HTR-8/SVneo (cell line): ENCODE data around the gene TBPL2.
A peak's percentile ranks its signal among the peaks of the same experiment; 100 is the strongest.
"Not testable (repeated sequence)": the region's sequence is repeated elsewhere in the genome, so short reads cannot be mapped to it uniquely, and the experiment has no call there.

ENCODE experiments used
- DNase-seq: peaks from one replicate; pipeline ENCODE4 v3.0.0; 2011; ENCODE audit warnings: low spot score, mixed read lengths; ENCODE audit not compliant: insufficient read length
- FAIRE-seq: peaks from 2 replicates; lab custom pipeline; 2011; peaks lifted over from hg19 to GRCh38; lab: Jason Lieb, UNC

The TBPL2 gene

DNA sequence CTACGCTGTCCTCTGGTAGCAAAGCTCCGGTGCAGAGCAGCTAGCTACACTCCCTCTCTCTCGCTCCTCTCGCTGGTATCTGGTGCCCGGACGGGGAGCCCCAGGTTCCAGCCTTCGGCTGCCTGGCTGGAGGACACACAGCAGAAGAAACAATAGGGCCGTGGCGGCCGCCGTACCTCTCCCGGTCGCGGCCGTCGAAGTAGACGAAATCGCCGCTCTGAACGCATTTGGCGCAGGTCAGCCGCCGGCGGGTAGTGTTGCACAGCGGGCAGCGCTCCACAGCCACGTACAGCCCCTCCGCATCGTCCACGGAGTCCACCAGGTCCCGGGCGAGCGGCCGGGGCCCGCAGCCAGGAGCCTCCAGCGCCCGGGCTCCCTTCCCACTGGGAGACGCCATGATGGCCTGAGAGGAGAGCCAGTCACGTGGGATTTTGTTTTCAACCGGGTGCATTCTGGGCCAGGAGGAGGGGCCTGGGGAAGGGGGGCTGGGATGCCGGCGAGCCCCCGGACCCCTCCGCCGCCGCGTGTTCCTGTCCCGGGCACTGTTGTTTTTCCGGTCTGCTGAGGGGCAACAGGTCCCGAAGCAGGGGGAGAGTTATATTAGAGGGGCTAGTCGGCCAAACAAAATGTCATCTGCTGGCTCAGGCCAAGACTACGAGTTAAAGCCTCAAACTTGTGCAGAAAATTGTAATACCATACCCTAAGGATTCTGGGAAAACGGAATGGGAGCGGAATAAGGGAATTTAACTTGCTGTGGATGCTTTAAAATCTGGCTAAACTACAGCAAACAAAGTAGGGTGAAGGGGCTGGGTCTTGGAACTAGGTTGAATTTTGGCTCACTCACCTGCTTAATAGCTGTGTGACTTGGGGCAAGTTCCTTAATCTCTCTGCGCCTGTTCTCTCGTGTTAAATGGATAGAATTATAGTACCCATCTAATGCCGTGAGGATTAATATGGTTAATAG lies 28.7 kb downstream of the TBPL2 start, which contains the start of gene ATG14:
Gene ATG14, minus strand, starts transcription at position 405 of the 964 bp plus-strand sequence. Its CDS starts 8 bp downstream, at position 397.
- FAIRE-seq, result peak; percentile 86
- DNase-seq, result peak; percentile 95

DNA sequence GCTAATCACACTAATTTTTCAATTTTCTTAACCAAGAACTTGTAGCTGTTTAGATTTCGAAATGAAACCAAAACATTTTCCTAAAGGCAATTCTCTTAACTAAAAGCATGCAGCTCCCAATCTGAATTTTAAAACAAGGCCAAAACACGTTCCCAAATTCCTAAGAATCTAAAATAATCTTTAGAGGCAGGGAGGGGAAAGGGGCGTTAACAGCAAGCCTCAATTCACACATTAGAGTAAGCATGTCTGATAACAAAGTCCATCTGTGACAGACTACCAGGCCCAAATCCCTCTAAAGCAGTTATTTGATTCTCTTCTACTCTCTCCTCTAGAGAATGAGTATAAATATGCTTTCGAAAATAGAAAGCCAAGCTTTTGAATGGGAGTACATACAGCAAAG lies 29.5 kb downstream of the TBPL2 start:
- peak; percentile 54 for FAIRE-seq
- no peak for DNase-seq

DNA sequence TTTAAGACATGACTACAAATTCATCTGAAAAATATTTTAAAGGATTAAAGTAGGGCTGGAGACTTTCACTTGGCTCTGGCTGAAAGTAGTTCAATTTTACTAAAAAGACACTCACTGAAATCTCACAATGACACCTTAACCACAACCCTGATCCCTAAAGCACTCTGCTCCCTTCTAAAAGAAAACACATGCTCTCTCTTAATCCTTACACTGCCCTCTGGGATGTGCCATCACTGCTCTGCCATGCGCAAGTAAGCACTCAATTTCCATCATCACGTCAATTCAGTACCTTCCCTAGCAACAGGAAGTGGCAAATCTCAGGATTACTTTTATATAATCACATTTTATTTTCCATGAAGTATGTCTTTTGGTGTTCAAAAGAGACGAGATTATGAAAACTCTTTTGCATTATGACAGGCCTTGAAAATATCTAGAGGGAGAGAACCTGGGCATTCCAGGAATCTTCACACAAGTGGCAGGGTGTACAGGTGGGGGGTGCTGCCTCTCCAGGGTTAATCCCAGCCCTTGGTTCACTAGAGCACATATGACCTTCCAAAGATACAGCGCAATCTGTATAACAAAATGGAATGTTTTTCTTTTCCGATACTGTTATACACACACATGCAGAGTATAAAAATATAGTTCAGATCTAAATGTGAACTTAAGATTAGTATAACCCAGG lies 36.1 kb downstream of the TBPL2 start:
- no peak for DNase-seq
- FAIRE-seq, result peak; percentile 84

DNA sequence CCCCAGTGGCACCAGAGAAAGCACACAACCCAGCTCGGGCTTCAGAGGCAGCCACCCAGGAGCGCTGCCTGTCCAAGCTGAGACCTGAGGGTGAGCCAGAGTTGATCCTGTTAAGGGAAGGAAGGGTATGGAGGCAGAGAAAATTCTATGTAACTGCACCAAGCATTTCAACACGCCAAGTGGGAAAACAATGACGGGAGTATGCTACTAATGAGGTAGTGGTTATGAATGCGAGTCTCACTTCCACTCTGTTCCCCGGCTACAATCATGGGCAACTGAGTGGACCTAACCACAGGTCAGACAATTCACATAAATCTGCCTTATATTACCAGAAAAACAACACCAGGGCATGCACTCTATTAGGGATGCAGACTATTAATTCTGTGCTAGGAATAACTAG lies 38.7 kb downstream of the TBPL2 start:
- FAIRE-seq, result peak; percentile 85
- DNase-seq, result no peak

DNA sequence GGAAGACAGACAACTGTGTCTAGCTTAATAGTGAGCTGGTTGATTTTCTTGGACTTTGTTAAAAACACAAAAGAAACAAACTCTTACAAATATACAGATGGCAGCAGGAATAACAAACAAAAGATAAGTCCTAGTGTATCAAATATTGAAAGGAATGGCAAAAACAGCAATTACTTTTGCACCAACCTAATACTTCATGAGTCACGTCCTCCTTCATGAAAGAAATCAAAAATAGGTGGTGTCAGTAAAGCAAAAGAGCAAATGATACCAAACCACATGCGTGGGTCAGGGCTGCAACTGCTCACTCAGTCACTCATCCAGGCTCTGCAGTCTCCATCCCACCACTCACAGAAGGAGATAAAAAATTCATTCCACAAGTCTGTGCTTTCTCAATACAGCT lies 40.6 kb downstream of the TBPL2 start:
- FAIRE-seq, result no peak
- DNase-seq, result no peak

DNA sequence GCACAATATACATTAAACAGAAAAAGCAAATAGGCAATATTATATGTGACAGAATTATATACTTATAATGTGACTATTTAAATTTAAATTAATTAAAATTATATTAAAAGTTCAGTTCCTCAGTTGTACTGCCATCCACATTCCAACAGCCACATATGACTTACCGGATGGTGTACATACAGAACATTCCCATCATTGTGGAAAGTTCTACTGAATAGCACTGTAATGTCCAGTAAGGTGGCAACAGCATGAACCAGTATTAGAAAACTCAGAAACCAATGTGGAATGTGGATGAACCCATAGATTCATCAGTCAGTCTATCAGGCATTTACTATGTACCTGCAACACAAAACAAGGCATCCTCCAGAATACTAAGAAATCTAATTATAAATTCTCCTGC lies 41.2 kb downstream of the TBPL2 start:
- FAIRE-seq (no peak), DNase-seq (no peak)

DNA sequence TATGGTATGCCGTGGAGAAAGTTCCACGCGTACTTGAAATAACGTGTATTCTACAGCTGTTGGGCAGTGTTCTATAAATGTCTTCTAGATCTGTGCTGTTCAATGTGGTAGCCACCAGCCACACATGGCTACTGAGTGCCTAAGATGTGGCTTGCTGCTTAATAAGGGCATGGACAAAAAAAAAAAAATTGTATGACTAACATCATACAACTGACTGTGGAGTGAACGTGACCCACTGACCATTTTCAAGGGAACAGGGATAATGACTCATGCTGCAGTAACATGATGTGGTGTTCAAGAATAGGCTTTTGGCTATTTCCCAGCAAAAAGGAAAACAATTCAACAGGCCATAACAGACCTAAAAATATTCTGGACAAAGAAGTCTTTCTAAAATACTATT lies 41.7 kb downstream of the TBPL2 start:
- peak; percentile 95 for DNase-seq
- peak; percentile 100 for FAIRE-seq

DNA sequence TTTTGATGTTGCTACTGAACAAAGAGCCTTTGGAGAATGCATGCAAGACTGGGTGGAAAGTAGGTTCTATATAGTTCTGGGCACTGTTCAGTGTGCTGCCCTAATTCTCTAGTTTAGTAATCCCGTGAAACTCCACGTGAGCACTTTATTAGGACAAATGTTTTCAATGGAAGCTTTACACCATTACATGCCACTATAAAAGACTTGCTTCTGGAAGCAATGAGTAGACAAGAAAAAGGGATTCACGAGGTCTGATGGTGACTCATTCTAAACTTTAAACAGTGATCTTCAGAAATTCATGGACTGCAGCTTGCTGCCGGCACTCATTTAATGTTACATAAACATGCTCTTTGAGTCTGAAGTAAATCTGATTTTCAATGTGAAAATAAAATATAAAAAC lies 51.1 kb downstream of the TBPL2 start:
- FAIRE-seq (peak; percentile 94), DNase-seq (no peak)

DNA sequence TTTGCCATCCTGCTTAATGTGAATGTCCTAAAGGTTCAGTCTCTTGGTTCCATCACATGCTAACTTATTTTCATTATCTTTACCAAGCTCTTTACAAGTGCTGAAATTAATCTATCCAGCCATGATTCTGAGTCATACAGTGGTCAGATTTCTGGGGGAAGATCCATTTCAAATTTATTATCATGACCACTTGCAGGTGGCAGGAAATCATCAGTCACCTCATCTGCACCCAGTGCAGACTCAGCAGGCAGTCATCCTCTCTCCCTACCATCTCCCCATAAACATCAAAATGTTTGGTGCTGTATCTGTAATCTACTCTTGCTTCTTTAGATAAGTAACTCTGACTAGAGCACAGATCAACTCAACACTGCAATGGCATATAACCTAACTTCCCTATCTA lies 52.3 kb downstream of the TBPL2 start:
- DNase-seq (peak; percentile 85), FAIRE-seq (peak; percentile 95)

DNA sequence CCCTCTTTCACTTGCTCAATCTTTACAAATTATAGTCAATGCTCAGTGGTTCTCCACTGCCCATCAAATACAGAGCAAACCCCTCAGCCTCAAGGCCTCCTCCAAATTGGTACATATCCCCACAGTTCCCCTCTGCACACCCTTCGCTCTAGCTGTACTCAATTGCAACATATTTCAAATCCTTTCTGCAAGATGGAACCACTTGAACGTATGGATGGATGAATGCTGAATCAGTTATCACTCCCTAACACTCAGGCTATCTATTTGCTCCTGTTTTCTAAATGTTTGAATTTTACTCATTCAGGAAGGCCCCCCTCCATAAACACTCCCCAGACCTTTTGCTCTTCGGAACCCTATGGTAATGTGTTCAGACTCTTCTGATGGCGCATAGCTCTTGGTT lies 53.3 kb downstream of the TBPL2 start:
- FAIRE-seq (peak; percentile 86), DNase-seq (no peak)

DNA sequence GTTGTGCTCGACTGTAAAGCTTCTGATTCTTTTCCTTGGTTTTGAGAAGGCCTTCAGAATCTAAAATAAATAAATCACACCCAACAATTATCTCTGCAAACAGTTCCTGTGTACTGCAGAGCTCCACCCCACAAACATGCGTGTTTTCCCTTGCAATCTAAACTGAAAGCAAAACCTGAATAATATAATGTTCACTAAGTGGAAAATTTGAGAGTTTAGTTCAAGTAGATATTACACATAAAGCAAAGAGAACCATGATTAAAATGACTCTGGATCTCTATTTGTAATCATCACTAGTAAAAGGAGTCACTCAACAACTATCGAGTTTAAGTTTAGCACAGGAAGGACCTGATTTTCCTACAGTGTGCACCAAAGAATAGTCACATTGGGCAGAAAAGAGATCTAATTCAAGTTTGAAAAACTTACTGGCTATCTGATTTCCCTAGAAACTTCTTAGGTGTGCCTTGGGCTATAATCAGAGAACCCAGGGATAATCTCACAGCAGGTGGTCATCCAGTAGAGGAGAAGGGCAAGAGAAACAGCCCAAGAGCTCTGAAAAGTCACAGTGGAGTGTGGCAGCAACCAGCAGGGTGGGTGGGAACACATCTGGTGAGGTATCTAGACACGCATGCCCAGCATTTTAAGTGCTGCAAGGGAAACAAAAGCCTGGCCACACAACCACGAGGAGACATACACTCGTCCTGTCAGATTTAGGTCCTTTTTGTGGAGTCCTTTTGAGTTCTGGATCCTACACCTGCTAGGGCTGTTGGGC lies 54.2 kb downstream of the TBPL2 start:
- FAIRE-seq, result peak; percentile 44
- DNase-seq, result no peak

DNA sequence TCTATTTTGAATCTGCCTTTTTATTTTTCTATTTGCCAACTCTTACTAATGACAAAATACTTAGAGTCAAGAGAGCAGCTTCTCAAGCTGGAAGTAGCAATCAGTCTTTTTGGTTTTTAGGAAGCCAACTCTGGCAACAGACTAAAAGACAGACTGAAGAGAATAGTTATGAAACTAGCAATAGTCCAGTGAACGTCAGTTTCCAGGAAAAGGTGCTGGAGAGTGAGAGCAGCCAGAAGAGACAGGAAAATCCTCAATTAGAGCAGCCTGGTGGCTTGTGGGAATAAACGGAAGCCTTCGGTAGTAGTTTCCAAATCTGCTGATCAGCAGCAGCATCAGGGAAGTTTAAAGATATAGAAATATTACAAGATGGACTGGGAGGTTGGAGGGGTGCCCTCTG lies 55.9 kb downstream of the TBPL2 start:
- no peak for DNase-seq
- FAIRE-seq, result peak; percentile 13

DNA sequence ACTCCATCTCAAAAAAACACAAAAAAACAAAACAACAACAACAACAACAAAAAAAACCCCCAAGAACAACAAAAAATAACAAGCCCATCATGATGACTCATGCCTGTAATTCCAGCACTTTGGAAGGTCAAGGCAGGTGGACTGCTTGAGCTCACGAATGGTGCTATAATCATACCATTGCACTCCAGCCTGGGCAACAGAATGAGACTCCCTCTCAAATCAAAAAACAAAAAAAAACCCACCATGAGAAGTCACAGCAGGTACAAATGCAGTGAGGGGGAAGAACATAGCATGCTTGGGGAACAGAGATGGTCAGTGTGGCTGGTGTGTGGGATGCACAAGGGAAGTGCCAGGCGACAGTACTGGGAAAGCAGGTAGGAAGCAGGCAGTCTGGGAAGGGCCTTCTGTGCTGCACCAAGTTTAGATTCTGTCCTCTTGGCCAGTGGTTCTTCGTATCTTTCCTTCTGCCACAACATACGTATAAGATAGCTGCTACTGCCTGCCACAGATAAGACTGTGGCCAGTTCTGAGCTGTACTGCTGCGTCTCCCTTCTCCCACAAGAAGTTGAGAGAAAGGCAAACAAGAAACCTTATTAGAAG lies 56.8 kb downstream of the TBPL2 start:
- FAIRE-seq, result peak; percentile 97
- no peak for DNase-seq

DNA sequence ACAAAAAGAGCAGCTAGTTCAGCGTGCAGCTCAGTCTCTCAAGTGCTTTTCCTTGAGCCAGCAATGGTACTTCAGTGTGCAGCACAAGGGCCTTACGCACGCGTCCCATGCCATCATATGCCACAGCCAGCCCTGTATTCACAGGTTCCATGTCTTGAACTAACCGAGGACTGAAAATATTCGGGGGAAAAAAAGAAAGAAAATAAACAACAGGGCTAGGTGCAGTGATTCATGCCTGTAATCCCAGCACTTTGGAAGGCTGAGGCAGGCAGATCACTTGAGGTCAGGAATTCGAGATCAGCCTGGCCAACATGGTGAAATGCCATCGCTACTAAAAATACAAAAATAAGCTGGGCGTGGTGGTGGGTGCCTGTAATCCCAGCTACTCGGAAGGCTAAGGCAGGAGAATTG lies 57.4 kb downstream of the TBPL2 start:
- FAIRE-seq, DNase-seq: not testable (repeated sequence)

DNA sequence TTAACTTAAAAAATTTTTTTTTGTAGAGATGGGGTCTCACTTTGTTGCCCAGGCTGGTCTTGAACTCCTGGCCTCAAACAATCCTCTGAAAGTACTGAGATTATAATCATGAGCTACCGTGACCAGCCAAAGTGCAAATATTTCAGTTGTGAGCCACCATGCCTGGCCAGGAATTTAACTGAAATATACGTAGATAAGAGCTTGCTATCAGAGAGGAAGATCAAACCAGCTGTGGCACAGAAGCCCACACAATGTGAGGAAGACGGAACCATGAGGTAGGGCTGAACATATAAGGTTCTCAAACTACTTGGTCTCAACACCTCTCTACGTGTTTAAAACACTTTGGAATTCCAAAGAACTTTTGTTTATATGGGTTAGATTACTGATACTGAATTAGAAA lies 57.9 kb downstream of the TBPL2 start:
- DNase-seq (no peak), FAIRE-seq (peak; percentile 89)

DNA sequence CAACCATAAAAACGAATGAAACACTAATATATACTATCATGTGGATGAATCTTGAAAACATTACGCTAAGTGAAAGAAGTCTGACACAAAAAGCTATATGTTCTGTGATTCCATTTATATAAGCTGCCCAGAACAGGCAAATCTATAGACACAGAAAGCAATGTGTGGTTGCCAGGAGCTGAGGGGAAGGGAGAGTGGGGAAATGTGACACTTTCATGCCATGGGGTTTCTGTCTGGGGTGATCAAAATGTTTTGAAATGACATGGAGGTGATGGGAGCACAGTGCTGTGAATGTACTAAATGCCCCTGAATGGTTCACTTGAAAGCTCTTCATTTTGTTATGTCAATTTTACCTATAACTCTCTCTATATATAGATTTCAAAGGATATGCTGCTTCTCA lies 58.9 kb downstream of the TBPL2 start:
- FAIRE-seq, result no peak
- no peak for DNase-seq

DNA sequence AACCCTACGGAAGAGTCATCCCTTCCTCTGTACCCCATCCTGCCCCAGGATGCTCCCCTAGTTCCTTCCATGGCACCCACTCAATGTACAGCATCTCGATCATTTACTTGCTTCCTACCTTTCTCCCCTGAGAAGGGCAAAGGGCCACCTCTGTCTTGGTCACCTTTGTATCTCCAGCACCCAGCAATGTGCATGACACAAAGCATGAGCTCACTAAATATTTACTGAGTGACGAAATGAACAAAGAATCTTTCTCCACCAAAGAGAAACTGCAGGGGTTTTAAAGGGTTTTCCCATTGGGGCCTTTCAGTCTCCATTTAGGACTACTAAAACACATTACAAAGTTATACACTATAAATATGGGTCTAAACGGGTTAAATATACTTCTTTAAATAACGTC lies 59.4 kb downstream of the TBPL2 start:
- DNase-seq, result no peak
- peak; percentile 76 for FAIRE-seq

DNA sequence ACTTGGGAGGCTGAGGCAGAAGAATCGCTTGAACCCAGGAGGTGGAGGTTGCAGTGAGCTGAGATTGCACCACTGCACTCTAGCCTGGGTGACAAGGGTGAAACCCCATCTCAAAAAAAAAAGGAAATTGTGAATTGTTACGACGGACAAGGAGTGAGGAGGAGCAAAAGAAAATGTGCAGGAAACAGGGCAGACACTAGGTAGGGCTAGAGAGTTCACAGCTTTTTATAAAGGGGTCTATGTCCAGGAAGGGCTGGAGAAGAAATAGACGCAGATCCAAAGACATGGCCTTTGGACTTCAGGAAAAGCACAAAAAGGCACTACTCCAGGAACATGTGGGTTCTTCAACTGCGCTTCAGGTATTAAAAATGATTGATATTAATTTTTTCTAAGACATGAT lies 63.2 kb downstream of the TBPL2 start:
- FAIRE-seq, result no peak
- DNase-seq, result no peak

DNA sequence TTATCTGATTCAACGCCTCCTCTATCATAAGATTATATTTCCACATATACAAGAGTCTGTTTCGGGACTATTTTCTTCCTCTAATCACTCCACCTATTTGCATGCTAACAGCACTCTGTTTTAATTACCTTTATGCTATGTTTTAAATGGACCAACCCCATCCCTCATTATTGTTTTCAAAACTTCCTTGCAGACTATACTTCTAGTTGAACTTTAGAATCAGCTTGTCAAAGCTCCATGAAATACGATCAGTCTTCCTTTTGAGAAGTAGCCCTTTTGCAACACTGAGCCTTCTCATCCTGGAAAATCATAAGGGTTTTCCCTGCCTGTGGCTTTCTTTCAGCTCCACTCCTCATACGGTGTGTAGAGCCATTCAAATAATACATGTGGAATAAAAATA lies 65.6 kb downstream of the TBPL2 start:
- peak; percentile 40 for FAIRE-seq
- DNase-seq, result no peak
